Sciatic nerve (tissue), 2 donors: Measurements from ENCODE around the gene SELENOI. TPM values are rescaled to one million over a fixed set of nuclear protein-coding genes. Genes with fewer than 3 reads are reported as not detected.
"Not testable (repeated sequence)": the region's sequence is repeated elsewhere in the genome, so short reads cannot be mapped to it uniquely, and the experiment has no call there.

ENCODE experiments used
- ATAC-seq: fragments of 200-7000 bp; cut with Tn5 transposase; one replicate; pipeline ENCODE4 v1.9.1; 2020; ENCODE audit warnings: mild to moderate bottlenecking, moderate library complexity
- DNase-seq: peaks from one replicate; pipeline ENCODE4 v3.0.0-alpha.2; 2020; ENCODE audit warnings: low spot score
- intact Hi-C: fragments of 100-400 bp; cut with DNase I; formaldehyde crosslinking; loops from one replicate; pipeline ENCODE4 v1.14.2; 2022
- total RNA-seq: library from RNA; stranded (reverse); fragmentation: NEBNext Ultra II Directional; extraction: Animal tissue kit (Norgen Biotek cat#: 25700); gene quantifications from one replicate; pipeline ENCODE4 v1.2.1, GENCODE V29; 2021
- donor health status: DM: no; HTN: no; CAD: no.
- donor health status: DM: no; HTN: no; CAD: no.

Gene SELENOI
- total RNA-seq, 1 donor from 2014 or later: 30.2 TPM

GRCh38 chr2:26351375-26352090 is 5.6 kb downstream of the SELENOI start:
- intact Hi-C loops: loop anchor here (10.0 kb wide), 1 partner anchor 113 kb away; no protein-coding TSS in a partner anchor
- DNase-seq (no peak), ATAC-seq (no peak)

GRCh38 chr2:26352892-26353291 is 6.9 kb downstream of the SELENOI start:
- intact Hi-C loops: loop anchor here (10.0 kb wide), 1 partner anchor 112 kb away; no protein-coding TSS in a partner anchor
- DNase-seq: no peak
- no peak for ATAC-seq

GRCh38 chr2:26354469-26354868 is 8.5 kb downstream of the SELENOI start:
- not testable (repeated sequence) for ATAC-seq, DNase-seq
- intact Hi-C loops: loop anchor here (10.0 kb wide), 1 partner anchor 110 kb away; no protein-coding TSS in a partner anchor

GRCh38 chr2:26355038-26355995 is 9.4 kb downstream of the SELENOI start:
- intact Hi-C loops: loop anchor here (10.0 kb wide), 1 partner anchor 109 kb away; no protein-coding TSS in a partner anchor
- DNase-seq: no peak
- ATAC-seq: no peak

- ATAC-seq (no peak), DNase-seq (no peak)
- intact Hi-C loops: loop anchor here (10.0 kb wide), 1 partner anchor 109 kb away; no protein-coding TSS in a partner anchor
Measured at GRCh38 chr2:26356111-26356510, 10.2 kb downstream of the SELENOI start.

- intact Hi-C loops: loop anchor here (10.0 kb wide), 1 partner anchor 108 kb away; no protein-coding TSS in a partner anchor
- DNase-seq (no peak), ATAC-seq (no peak)
Measured at GRCh38 chr2:26356771-26357170, 10.8 kb downstream of the SELENOI start.

GRCh38 chr2:26359886-26360473 is 14.0 kb downstream of the SELENOI start:
- ATAC-seq (no peak), DNase-seq (no peak)
- intact Hi-C loops: loop anchor here (10.0 kb wide), 1 partner anchor 105 kb away; no protein-coding TSS in a partner anchor

GRCh38 chr2:26363323-26363722 is 17.4 kb downstream of the SELENOI start:
- ATAC-seq: no peak
- no peak for DNase-seq
- intact Hi-C loops: no loop called here

GRCh38 chr2:26363958-26364357 is 18.0 kb downstream of the SELENOI start:
- DNase-seq: no peak
- intact Hi-C loops: no loop called here
- no peak for ATAC-seq

GRCh38 chr2:26364669-26365068 is 18.7 kb downstream of the SELENOI start:
- no peak for ATAC-seq
- intact Hi-C loops: no loop called here
- no peak for DNase-seq

GRCh38 chr2:26366957-26367356 is 21.0 kb downstream of the SELENOI start:
- no peak for DNase-seq
- no peak for ATAC-seq

GRCh38 chr2:26369664-26370063 is 23.7 kb downstream of the SELENOI start:
- DNase-seq, ATAC-seq, intact Hi-C loops: not testable (repeated sequence)

More at GRCh38 chr2:26366957-26367356, 21.0 kb downstream of the SELENOI start:
- intact Hi-C loops: no loop called here

- intact Hi-C loops, ATAC-seq: not testable (repeated sequence)
Measured at GRCh38 chr2:26370909-26371308, 25.0 kb downstream of the SELENOI start.

GRCh38 chr2:26376799-26377198 is 30.9 kb downstream of the SELENOI start:
- ATAC-seq: no peak
- no peak for DNase-seq
- intact Hi-C loops: no loop called here

More at GRCh38 chr2:26370909-26371308, 25.0 kb downstream of the SELENOI start:
- DNase-seq: not testable (repeated sequence)

- DNase-seq (no peak), ATAC-seq (no peak)
- intact Hi-C loops: no loop called here
Measured at GRCh38 chr2:26380281-26380680, 34.3 kb downstream of the SELENOI start.

- no peak for DNase-seq
- intact Hi-C loops: no loop called here
- ATAC-seq: peak; percentile 69
Measured at GRCh38 chr2:26382564-26382963, 36.6 kb downstream of the SELENOI start.

GRCh38 chr2:26384183-26384582 is 38.2 kb downstream of the SELENOI start:
- no peak for ATAC-seq
- intact Hi-C loops: no loop called here

GRCh38 chr2:26384597-26384996 is 38.7 kb downstream of the SELENOI start:
- ATAC-seq (no peak), DNase-seq (no peak)
- intact Hi-C loops: no loop called here

More at GRCh38 chr2:26384183-26384582, 38.2 kb downstream of the SELENOI start:
- DNase-seq: no peak

GRCh38 chr2:26387189-26387588 is 41.2 kb downstream of the SELENOI start:
- ATAC-seq: no peak
- intact Hi-C loops: no loop called here
- no peak for DNase-seq
